Lower lobe of right lung (tissue), 2 donors: ENCODE measurements around the gene UNC5C. TPM values are rescaled to one million over a fixed set of nuclear protein-coding genes. Genes with fewer than 3 reads are reported as not detected.

Source experiments
- ATAC-seq, 2 donors: fragments of 200-7000 bp; cut with Tn5 transposase; one replicate each; pipeline ENCODE4 v1.9.1; 2020 to 2022; ENCODE audit warnings: mild to moderate bottlenecking in 2 of 2, moderate library complexity in 2 of 2
- DNase-seq: peaks from one replicate; pipeline ENCODE4 v3.0.0-alpha.2; 2020
- H3K27ac ChIP-seq: fragments of 200-600 bp; one replicate; pipeline ENCODE4 v1.8.0; 2022
- H3K27me3 ChIP-seq: fragments of 200-600 bp; one replicate; pipeline ENCODE4 v1.8.0; 2022; ENCODE audit warnings: low read depth
- H3K36me3 ChIP-seq: fragments of 200-600 bp; one replicate; pipeline ENCODE4 v1.8.0; 2022; ENCODE audit warnings: mild to moderate bottlenecking
- H3K4me1 ChIP-seq: fragments of 200-600 bp; one replicate; pipeline ENCODE4 v1.8.0; 2022
- H3K4me3 ChIP-seq: fragments of 200-600 bp; one replicate; pipeline ENCODE4 v1.8.0; 2022; ENCODE audit warnings: mild to moderate bottlenecking
- H3K9me3 ChIP-seq: fragments of 200-600 bp; one replicate; pipeline ENCODE4 v1.8.0; 2022
- intact Hi-C: fragments of 100-400 bp; cut with DNase I; formaldehyde crosslinking; loops from one replicate; pipeline ENCODE4 v1.11.0; 2022
- total RNA-seq: library from RNA; stranded (reverse); fragmentation: NEBNext Ultra II Directional; extraction: Animal tissue kit (Norgen Biotek cat#: 25700); gene quantifications from one replicate; pipeline ENCODE4 v1.2.1, GENCODE V29; 2021
- TF ChIP-seq, protein P1 (sequence below): fragments of 200-600 bp; IDR thresholded peaks from one replicate; pipeline ENCODE4 v1.8.0; 2022; ENCODE audit warnings: antibody characterized with exemption, mild to moderate bottlenecking
- donor health status: DM: no; HTN: yes; CAD: no; lungs with severe emphysema.

The UNC5C gene
- total RNA-seq, 1 donor from 2014 or later = 5.1 TPM

DNA sequence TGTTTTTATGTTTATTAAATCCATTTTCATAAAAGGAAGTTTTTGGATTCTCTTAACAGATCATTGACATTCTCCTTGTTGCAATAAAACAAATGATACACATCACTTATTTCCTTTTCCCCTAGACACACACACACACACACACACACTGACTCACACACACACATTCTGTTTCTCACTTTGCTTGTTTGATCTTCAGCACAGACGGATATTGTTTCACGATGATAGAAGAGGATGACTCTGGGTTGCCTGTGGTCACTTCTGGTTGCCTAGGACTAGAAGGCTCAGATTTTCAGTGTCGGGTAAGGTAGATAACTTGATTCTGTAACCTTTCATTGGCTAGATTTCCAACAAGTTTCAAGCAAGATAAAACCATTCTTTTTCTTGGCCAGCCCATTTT, 434.3 kb downstream of the UNC5C start:
- no peaks in the 10 kb centered on the region for H3K9me3 ChIP-seq
- DNase-seq (no peak), ATAC-seq (no peak)
- no peak overlapping the region for H3K4me3 ChIP-seq
- intact Hi-C loops = no loop called here
- H3K36me3 ChIP-seq = no peaks in the 10 kb centered on the region
- H3K27ac ChIP-seq = no peak overlapping the region
- TF ChIP-seq, protein P1, sequence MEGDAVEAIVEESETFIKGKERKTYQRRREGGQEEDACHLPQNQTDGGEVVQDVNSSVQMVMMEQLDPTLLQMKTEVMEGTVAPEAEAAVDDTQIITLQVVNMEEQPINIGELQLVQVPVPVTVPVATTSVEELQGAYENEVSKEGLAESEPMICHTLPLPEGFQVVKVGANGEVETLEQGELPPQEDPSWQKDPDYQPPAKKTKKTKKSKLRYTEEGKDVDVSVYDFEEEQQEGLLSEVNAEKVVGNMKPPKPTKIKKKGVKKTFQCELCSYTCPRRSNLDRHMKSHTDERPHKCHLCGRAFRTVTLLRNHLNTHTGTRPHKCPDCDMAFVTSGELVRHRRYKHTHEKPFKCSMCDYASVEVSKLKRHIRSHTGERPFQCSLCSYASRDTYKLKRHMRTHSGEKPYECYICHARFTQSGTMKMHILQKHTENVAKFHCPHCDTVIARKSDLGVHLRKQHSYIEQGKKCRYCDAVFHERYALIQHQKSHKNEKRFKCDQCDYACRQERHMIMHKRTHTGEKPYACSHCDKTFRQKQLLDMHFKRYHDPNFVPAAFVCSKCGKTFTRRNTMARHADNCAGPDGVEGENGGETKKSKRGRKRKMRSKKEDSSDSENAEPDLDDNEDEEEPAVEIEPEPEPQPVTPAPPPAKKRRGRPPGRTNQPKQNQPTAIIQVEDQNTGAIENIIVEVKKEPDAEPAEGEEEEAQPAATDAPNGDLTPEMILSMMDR = no peak
- H3K4me1 ChIP-seq = no peaks in the 10 kb centered on the region
- H3K27me3 ChIP-seq = no peaks in the 10 kb centered on the region
